Measurements from ENCODE around the gene TNIP2. TPM values are rescaled to one million over a fixed set of nuclear protein-coding genes. Genes with fewer than 3 reads are reported as not detected.

The TNIP2 gene
- total and polyA plus RNA-seq, 8 donors, result 11.4 to 25.4 (median 17.9) TPM

GRCh38 chr4:2723751-2724150, 32.4 kb downstream of the TNIP2 start:
- ATAC-seq (no peak), DNase-seq (no peak), FAIRE-seq (no peak)
- no peak for TF ChIP-seq CTCF (IDR thresholded peaks at IDR 0.05)
- no peaks in the 10 kb centered on the region for H3K27me3 ChIP-seq
- H3K27ac ChIP-seq, result no peak overlapping the region
- WGBS, 2 donors, result 91% methylated on average over 3 of the region's 3 CpGs
- H3K4me1 ChIP-seq, result no peaks in the 10 kb centered on the region
- no peak overlapping the region for H3K4me3 ChIP-seq
- intact Hi-C loops (cut with DNase I), result no loop called here
- H3K9me3 ChIP-seq, result no peaks in the 10 kb centered on the region
- peaks cover 0 to 13% (median 8%) of the 10 kb centered on the region in 3 donors for H3K36me3 ChIP-seq

- DNase-seq (peak in 1 of 6 donors; percentile 23), FAIRE-seq (no peak), ATAC-seq (no peak)
- Histone ChIP-seq H3K4me3 (no peak overlapping the region), H3K9me3 (no peaks in the 10 kb centered on the region), H3K4me1 (no peaks in the 10 kb centered on the region), H3K36me3 (peaks cover 0 to 13% (median 8%) of the 10 kb centered on the region in 3 donors), H3K27me3 (no peaks in the 10 kb centered on the region), H3K27ac (no peak overlapping the region)
- TF ChIP-seq CTCF (IDR thresholded peaks at IDR 0.05), result no peak
- 96 to 97% methylated on average over 9 of the region's 9 CpGs for WGBS, 2 donors
- intact Hi-C loops (cut with DNase I), result no loop called here
Measured at GRCh38 chr4:2722033-2722432, 34.1 kb downstream of the TNIP2 start.

- intact Hi-C loops (cut with DNase I), result no loop called here
- ATAC-seq, result no peak
- FAIRE-seq, result no peak
- Histone ChIP-seq H3K36me3 (peaks cover 0 to 13% (median 11%) of the 10 kb centered on the region in 3 donors), H3K4me3 (no peak overlapping the region), H3K27ac (no peak overlapping the region), H3K27me3 (no peaks in the 10 kb centered on the region), H3K9me3 (no peaks in the 10 kb centered on the region), H3K4me1 (no peaks in the 10 kb centered on the region)
- DNase-seq, result peak in 1 of 6 donors; percentile 19
- no peak for TF ChIP-seq CTCF (IDR thresholded peaks at IDR 0.05)
- 91 to 92% methylated on average over 11 of the region's 11 CpGs for WGBS, 2 donors
Measured at GRCh38 chr4:2721586-2721985, 34.5 kb downstream of the TNIP2 start.

- H3K27me3 ChIP-seq, result no peaks in the 10 kb centered on the region
- intact Hi-C loops (cut with DNase I), result no loop called here
- no peak for ATAC-seq
- no peaks in the 10 kb centered on the region for H3K9me3 ChIP-seq
- no peak overlapping the region for H3K27ac ChIP-seq
- 93 to 97% methylated on average over 8 of the region's 8 CpGs for WGBS, 2 donors
- H3K4me3 ChIP-seq, result no peak overlapping the region
- peaks cover 0 to 17% (median 3%) of the 10 kb centered on the region in 3 donors for H3K36me3 ChIP-seq
- no peak for FAIRE-seq
- peaks cover 13 to 15% (median 13%) of the 10 kb centered on the region in 3 donors for H3K4me1 ChIP-seq
- peak in 1 of 6 donors; percentile 37 for DNase-seq
- TF ChIP-seq CTCF (IDR thresholded peaks at IDR 0.05), result no peak
Measured at GRCh38 chr4:2716236-2716635, 39.9 kb downstream of the TNIP2 start.

GRCh38 chr4:2715426-2715825, 40.7 kb downstream of the TNIP2 start:
- Histone ChIP-seq H3K9me3 (no peaks in the 10 kb centered on the region), H3K27me3 (no peaks in the 10 kb centered on the region), H3K27ac (peak overlapping the region in 1 of 4 donors; percentile 6), H3K4me3 (no peak overlapping the region), H3K4me1 (peaks cover 13 to 15% (median 13%) of the 10 kb centered on the region in 3 donors), H3K36me3 (peaks cover 0 to 13% (median 0%) of the 10 kb centered on the region in 3 donors)
- intact Hi-C loops (cut with DNase I), result no loop called here
- FAIRE-seq, result no peak
- ATAC-seq, result no peak
- WGBS, 2 donors, result 77 to 88% methylated on average over 5 of the region's 5 CpGs
- TF ChIP-seq CTCF (IDR thresholded peaks at IDR 0.05), result no peak
- DNase-seq, result peak in 1 of 6 donors; percentile 26

Measured in pancreas (tissue), 10 donors.